Measurements from ENCODE around the gene FUOM. TPM values are rescaled to one million over a fixed set of nuclear protein-coding genes. Genes with fewer than 3 reads are reported as not detected.
A peak's percentile ranks its signal among the peaks of the same experiment; 100 is the strongest.

The FUOM gene
- total RNA-seq, 1 experiment from 2014 or later = 41.8 TPM

- Histone ChIP-seq H4K91ac (ENCODE audit: insufficient read length, low read depth, low read length) (no peak overlapping the region), H2BK5ac (ENCODE audit: insufficient read length, low read length) (no peak overlapping the region), H3K23me2 (ENCODE audit: insufficient read length, low read depth, low read length, poor library complexity, severe bottlenecking) (peaks cover 9% of the 10 kb centered on the region), H4K20me1 (ENCODE audit: control insufficient read depth, insufficient read depth, insufficient read length) (no peaks in the 10 kb centered on the region), H4K8ac (replicated peaks; ENCODE audit: insufficient read length, low read depth, low read length) (no peak overlapping the region), H3K14ac (ENCODE audit: insufficient read depth, low read length) (no peak overlapping the region), H3K9ac (ENCODE audit: extremely low read depth, insufficient read length, low read length) (no peak overlapping the region), H3K23ac (ENCODE audit: insufficient read length, low read depth, low read length) (no peak overlapping the region), H3T11ph (ENCODE audit: low read length) (no peak overlapping the region), H3K18ac (ENCODE audit: insufficient read length, low read depth, low read length) (no peak overlapping the region), H2BK12ac (ENCODE audit: insufficient read length, low read depth, low read length) (no peak overlapping the region), H3K79me1 (ENCODE audit: insufficient read depth, low read depth, low read length, poor library complexity, severe bottlenecking) (peaks cover 14% of the 10 kb centered on the region), H3K4me2 (ENCODE audit: insufficient read depth, insufficient read length, low read length) (no peak overlapping the region), H2AFZ (ENCODE audit: low read length) (no peak overlapping the region), H2BK15ac (ENCODE audit: low read depth, low read length) (no peak overlapping the region), H3K9me3 (ENCODE audit: control insufficient read depth, low read depth, low read length) (no peaks in the 10 kb centered on the region), H3K4ac (ENCODE audit: low read depth, low read length) (no peak overlapping the region), H2AK5ac (ENCODE audit: insufficient read length, low read length) (no peak overlapping the region), H2BK20ac (ENCODE audit: low read depth, low read length, poor library complexity, severe bottlenecking) (no peak overlapping the region), H3K4me1 (ENCODE audit: insufficient read depth, low read length) (no peaks in the 10 kb centered on the region), H2BK120ac (ENCODE audit: low read depth, low read length, poor library complexity, severe bottlenecking) (no peak overlapping the region), H3K56ac (ENCODE audit: insufficient read length, low read depth, low read length) (no peak overlapping the region), H4K5ac (ENCODE audit: insufficient read length, low read depth, low read length) (no peak overlapping the region), H3K27ac (ENCODE audit: insufficient read length, low read depth, low read length) (no peak overlapping the region), H3K27me3 (ENCODE audit: insufficient read depth, low read length) (no peaks in the 10 kb centered on the region), H3K79me2 (ENCODE audit: insufficient read depth, low read length) (peaks cover 9% of the 10 kb centered on the region; the same call in 1 of the 2 replicates)
- no CpG with 5 or more reads among the region's 5 CpGs for WGBS (ENCODE audit: extremely low coverage, insufficient read length, low lambda C conversion rate)
- Mint-ChIP-seq H3K36me3 (ENCODE audit: insufficient read depth in 1 of 3, low read depth in 3 of 3) (peaks cover 6 to 23% (median 15%) of the 10 kb centered on the region in 3 experiments), H3K4me1 (peaks cover 11 to 14% of the 10 kb centered on the region in 2 experiments), H3K27ac (no peak overlapping the region), H3K27me3 (ENCODE audit: low read depth) (no peaks in the 10 kb centered on the region), H3K4me3 (no peak overlapping the region), H3K9me3 (no peaks in the 10 kb centered on the region; a peak in 4 of 5 replicates)
- no peak for TF ChIP-seq CTCF (conservative IDR thresholded peaks at IDR 0.05)
- DNase-seq = no peak
Observed at GRCh38 chr10:133306097-133306476, 51.7 kb downstream of the FUOM start.

Small RNA genes lying within 50 kb of the gene (microRNA-seq; reads per million reads assigned to microRNA genes)
- gene MIR3944 (ENCODE audit: borderline microRNAs expressed) = 1.2 reads per million, percentile 3 among the genes with 10 or more reads in this experiment

Other genes starting within 250 kb of the FUOM start
- 13.7 and 15.7 TPM in 2 replicates for gene KNDC1, start 197.8 kb downstream of the FUOM start, total RNA-seq (2021)
- gene UTF1, start 127.8 kb downstream of the FUOM start, total RNA-seq (2021) = 31.5 and 38.6 TPM in 2 replicates
- 10.9 and 11.1 TPM in 2 replicates for gene VENTX, start 120.2 kb downstream of the FUOM start, total RNA-seq (2021)
- 4.5 and 5.4 TPM in 2 replicates for gene ADAM8, start 81.2 kb downstream of the FUOM start, total RNA-seq (2021)
- 52.4 and 53.5 TPM in 2 replicates for gene TUBGCP2, start 49.1 kb downstream of the FUOM start, total RNA-seq (2021)
- 83.6 and 89.4 TPM in 2 replicates for gene ZNF511, start 49.1 kb downstream of the FUOM start, total RNA-seq (2021)
- gene CALY, start 21.1 kb downstream of the FUOM start, total RNA-seq (2021) = 1.9 and 2.9 TPM in 2 replicates
- gene PRAP1, start 10.6 kb downstream of the FUOM start, total RNA-seq (2021) = 0.81 and 1.2 TPM in 2 replicates
- gene ECHS1, start 15.3 kb upstream of the FUOM start, total RNA-seq (2021) = 94.1 and 100 TPM in 2 replicates
- gene PAOX, start 21.2 kb upstream of the FUOM start, total RNA-seq (2021) = 5.3 and 5.6 TPM in 2 replicates
- 61.4 and 65.3 TPM in 2 replicates for gene MTG1, start 36.1 kb upstream of the FUOM start, total RNA-seq (2021)
- gene SPRN, start 66.6 kb upstream of the FUOM start, total RNA-seq (2021) = 0.42 TPM in 2 replicates
- gene SCART1, start 95.9 kb upstream of the FUOM start, total RNA-seq (2021) = 0.39 and 0.50 TPM in 2 replicates
- 0.13 and 0.31 TPM in 2 replicates for gene CYP2E1, start 169.3 kb upstream of the FUOM start, total RNA-seq (2021)
- not detected in 2 replicates for gene SYCE1, start 207.6 kb upstream of the FUOM start, total RNA-seq (2021)